Measurements from ENCODE around the gene TMEM150C.

DNA sequence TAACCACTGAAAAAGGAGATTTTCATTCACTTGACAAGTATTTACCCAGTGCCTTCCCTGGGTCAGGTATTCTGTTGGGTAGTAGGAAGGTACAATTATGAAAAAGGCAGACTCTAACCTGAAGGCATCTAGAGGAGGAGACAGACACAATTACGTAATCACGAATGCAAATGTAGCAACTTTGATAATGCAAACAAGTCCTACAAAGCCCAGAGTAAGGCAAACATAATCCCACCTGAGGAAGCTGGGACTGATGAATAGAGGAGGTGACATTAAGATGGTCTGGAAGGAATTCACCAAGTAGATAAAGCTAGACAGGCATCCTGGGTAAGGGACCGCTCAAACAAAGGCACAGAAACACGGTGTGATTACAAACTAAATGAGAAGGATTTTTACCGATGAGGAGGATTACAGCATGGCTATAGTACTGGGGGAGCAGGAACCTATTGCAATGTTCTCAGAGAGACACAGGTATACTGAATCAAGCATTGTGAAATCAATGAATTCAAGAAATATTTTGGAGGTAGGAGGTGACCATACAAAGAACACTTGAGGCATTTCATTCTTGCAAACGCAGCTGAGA is 37.1 kb downstream of the TMEM150C start:
- TF ChIP-seq POLR2AphosphoS5 (IDR thresholded peaks at IDR 0.05) (no peak), POLR2A (IDR thresholded peaks at IDR 0.05) (no peak), CTCF (IDR thresholded peaks at IDR 0.05) (no peak), EP300 (IDR thresholded peaks at IDR 0.05) (no peak)
